Adipose tissue (tissue), 3 donors: Measurements from ENCODE around the gene HSPA5. TPM values are rescaled to one million over a fixed set of nuclear protein-coding genes. Genes with fewer than 3 reads are reported as not detected.
"Not testable (repeated sequence)": the region's sequence is repeated elsewhere in the genome, so short reads cannot be mapped to it uniquely, and the experiment has no call there.

ENCODE experiments used
- H3K27ac ChIP-seq: one replicate; pipeline ENCODE4 v1.5.1; 2013; ENCODE audit warnings: low read depth, low read length
- WGBS, 3 donors: extraction: QIAGEN DNeasy Blood & Tissue Kit; methylation state at CpG; one replicate each; pipeline ENCODE4 v1.1.7; 2013; 5-methylcytosine and 5-hydroxymethylcytosine counted together
- polyA plus RNA-seq, 3 donors: library from polyadenylated mRNA; stranded (reverse); fragments of 200-250 nt; gene quantifications; one replicate each; pipeline ENCODE4 v1.2.3, GENCODE V29; 2013
- donor health status: healthy with polysubstance abuse.
- donor health status: Bipolar disorder and iron deficiency.
- donor health status: healthy.

HSPA5 gene
- polyA plus RNA-seq, 3 donors = 57.2 to 163 (median 157) TPM

GRCh38 chr9:125202846-125203618 lies 38.1 kb downstream of the HSPA5 start:
- 81 to 100% (median 98%) methylated on average over 1 of the region's 1 CpG for WGBS, 3 donors
- H3K27ac ChIP-seq = no peak overlapping the region

- whole genome bisulfite sequencing, 3 donors = 0 to 1% (median 1%) methylated on average over 50 to 51 of the region's 51 CpGs
- H3K27ac ChIP-seq = peak within 1 kb of the TSS; percentile 79
Measured at GRCh38 chr9:125200216-125201047, 40.7 kb downstream of the HSPA5 start, which contains the start of gene RABEPK. Gene RABEPK, plus strand, starts transcription at chr9:125200542. Its CDS starts 2,472 bp downstream, at chr9:125203014.

- no CpG with 5 or more reads among the region's 1 CpG for WGBS, 3 donors
- H3K27ac ChIP-seq = not testable (repeated sequence)
Measured at GRCh38 chr9:125195591-125195990, 45.6 kb downstream of the HSPA5 start.

GRCh38 chr9:125194466-125194865 lies 46.7 kb downstream of the HSPA5 start:
- H3K27ac ChIP-seq = not testable (repeated sequence)
- 61 to 88% (median 77%) methylated on average over 5 of the region's 5 CpGs for WGBS, 3 donors

GRCh38 chr9:125190361-125190801 lies 50.8 kb downstream of the HSPA5 start:
- H3K27ac ChIP-seq = no peak overlapping the region
- whole genome bisulfite sequencing, 3 donors = 48 to 62% (median 58%) methylated on average over 14 of the region's 14 CpGs

GRCh38 chr9:125189361-125190289 lies 51.5 kb downstream of the HSPA5 start, which contains the start of gene PPP6C:
Gene PPP6C, minus strand, starts transcription at chr9:125189803. Its CDS starts 85 bp downstream, at chr9:125189718.
- WGBS, 3 donors = 0 to 1% (median 0%) methylated on average over 64 to 82 of the region's 82 CpGs

GRCh38 chr9:125189011-125189360 lies 52.2 kb downstream of the HSPA5 start:
- peak overlapping the region; percentile 83 for H3K27ac ChIP-seq
- WGBS, 3 donors = 0 to 1% (median 0%) methylated on average over 23 to 26 of the region's 26 CpGs

More at GRCh38 chr9:125189361-125190289, 51.5 kb downstream of the HSPA5 start, which contains the start of gene PPP6C:
- H3K27ac ChIP-seq = peak within 1 kb of the TSS; percentile 83

Other genes with a start within 250 kb of the HSPA5 start
- 1 to 10 TPM in 1 of 3 donors, under 1 TPM in 2; 0.79 to 2.0 (median 0.84) TPM for gene SCAI, start 97.8 kb downstream of the HSPA5 start, polyA plus RNA-seq
- gene PPP6C, start 51.5 kb downstream of the HSPA5 start, polyA plus RNA-seq = 10 to 100 TPM; 15.1 to 29.0 (median 23.8) TPM
- 10 to 100 TPM; 13.7 to 22.5 (median 20.4) TPM for gene RABEPK, start 40.8 kb downstream of the HSPA5 start, polyA plus RNA-seq
- gene GAPVD1, start 20.5 kb upstream of the HSPA5 start, polyA plus RNA-seq = 10 to 100 TPM in 1 of 3 donors, 1 to 10 TPM in 2; 4.5 to 14.3 (median 6.2) TPM